Inferior parietal cortex (tissue), 1 donor: ENCODE measurements around the gene ITGA3.
"Not testable (repeated sequence)": the region's sequence is repeated elsewhere in the genome, so short reads cannot be mapped to it uniquely, and the experiment has no call there.

ENCODE experiments used
- DNase-seq: peaks from one replicate; pipeline ENCODE4 v3.0.0-alpha.2; 2016; ENCODE audit errors: extremely low spot score

The ITGA3 gene

DNA sequence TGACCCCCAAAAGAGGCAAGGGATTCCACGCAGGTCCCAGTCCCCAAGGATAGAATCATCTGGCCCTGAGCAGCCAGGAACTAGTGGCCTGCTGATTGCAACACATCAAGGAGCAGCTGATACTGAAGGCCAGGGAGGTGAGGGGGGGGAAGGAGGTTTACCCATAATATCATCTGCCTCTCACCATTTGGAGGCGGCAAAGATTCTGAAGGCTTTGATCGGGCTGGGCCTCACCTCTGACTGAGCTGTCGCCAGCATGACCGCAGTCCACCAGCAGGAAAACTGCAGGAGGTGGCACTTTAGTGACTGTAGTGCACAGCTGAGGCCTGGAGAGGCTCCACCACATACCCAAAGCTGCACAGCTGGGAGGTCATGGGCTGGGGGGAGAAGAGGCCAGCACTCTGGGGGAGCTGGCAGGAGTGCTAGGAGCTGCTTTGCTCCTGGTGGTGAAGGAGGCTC lies 20.5 kb upstream of the ITGA3 start:
- DNase-seq: no peak

DNA sequence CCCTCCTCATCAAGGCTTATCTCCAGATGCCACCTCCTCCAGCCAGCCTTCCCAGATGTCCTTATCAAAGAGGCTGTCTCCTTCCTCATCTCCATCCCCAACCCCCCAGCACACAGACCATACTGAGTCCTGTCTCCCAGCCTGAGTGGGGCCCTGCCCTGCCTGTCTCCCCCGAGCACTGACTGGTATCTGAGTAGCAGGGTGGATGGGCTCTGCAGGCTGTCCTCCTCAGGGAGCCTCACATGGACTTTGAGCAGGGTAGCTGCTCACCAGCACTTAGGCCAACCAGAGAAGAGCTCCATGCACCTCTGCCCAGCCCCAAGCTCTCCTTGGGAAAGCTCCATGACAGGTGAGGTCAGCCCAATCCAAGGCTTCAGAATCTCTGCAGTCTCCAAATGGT lies 20.0 kb upstream of the ITGA3 start:
- DNase-seq: no peak

DNA sequence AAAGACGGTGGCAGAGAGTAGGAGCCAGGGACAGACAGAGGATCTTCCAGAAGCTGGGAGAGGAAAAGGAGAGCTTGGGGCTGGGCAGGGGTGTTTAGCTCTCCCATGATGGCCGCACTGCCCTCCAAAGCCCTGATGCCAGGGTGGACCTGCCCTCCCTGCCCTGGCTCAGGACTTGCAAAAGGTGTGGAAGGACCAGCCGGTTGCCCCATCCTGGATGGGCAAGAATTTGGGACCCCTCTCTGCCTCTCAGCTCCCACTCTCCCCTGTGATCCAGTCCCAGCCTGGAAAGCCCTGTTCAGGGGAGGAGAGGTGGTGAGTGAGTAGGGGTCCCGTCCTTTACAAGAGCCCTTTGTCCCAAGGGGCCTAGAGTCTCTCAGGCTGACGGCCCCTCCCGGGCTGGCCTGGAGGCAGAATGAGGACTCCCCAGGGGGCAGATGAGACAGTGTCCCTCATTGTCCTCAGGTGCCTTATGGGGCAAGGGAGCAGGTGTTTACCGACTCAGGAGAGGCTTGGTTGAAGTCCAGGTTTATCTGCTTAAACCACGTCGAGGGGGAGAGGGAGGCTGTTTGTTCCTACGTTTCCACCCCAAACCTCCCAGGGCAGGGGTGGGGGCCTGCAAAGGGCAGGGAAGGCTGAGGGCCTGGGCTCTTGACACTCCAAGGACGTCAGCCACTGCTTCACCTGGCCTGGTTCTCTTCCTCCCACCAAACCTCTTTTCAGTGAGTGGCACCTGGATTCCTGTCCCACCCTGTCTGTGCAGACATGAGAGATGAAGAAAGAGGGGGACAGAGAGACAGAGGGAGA lies 19.3 kb upstream of the ITGA3 start:
- DNase-seq: no peak

DNA sequence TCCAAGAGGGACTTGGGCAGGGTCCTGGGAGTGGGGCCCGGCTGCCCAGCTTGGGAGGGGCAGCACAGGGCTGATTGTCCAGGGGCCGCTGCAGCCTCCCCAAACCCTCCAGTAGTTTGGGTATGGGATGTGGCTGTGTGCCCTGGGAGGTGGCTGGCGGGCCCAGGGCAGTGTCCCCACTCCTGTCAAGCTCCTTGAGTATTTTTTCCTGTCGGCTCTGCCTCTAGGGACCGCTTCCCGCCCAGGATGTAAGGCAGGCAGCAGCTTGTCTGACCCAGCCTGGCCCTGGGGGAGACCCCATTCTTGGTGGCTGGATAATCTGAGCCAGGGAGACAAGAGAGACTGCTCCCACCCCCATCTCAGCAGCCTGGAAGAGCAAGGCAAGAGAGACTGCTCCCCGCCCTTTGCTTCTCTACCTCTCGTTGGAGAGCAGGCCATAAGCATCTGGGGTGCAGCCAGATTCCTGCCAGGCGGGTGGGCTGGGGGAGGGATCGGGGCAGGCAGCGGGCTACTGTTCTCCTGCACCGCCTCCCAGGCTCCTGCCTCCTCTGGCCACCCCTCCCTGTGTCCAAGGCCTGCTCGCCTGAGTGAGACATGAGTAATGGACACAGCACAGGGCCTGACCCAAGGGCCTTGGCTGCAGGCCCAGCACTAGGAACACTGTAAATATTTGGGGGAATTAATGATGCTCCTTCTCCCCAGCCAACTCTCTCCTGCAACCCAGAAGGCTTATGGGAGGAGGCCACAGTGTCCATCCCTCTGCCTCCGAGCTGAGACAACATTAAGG lies 18.4 kb upstream of the ITGA3 start:
- DNase-seq: no peak

DNA sequence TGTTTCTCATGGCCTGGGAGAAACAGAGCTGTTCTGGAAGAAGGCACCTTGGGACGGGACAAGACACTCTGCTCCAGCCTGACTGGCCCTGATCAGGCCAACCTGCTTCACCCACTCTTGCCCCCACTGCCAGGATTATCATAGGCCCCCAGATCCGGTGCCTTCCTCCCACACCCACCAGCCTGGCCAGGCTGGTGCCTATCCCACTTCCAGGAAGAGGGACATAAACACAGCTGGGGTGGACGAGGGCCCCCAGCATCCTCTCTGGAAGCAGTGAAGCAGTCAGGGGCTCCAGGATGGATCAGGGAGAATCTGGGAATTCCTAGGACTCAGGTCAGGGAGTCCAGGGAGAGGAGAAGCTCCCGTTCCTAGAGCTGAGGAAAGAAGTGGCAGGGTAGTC lies 16.9 kb upstream of the ITGA3 start:
- DNase-seq: no peak

DNA sequence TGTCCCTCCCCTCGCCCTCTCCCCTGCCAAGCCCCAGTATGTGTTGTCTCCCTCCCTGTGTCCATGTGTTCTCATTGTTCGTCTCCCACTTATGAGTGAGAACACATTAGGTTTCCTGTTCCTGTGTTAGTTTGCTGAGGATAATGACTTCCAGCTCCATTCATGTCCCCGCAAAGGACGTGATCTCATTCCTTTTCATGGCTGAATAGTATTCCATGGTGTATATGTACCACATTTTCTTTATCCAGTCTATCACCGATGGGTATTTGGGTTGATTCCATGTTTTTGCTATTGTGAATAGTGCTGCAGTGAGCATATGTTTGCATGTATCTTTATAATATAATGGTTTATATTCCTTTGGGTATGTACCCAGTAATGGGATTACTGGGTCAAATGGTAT lies 15.4 kb upstream of the ITGA3 start:
- not testable (repeated sequence) for DNase-seq

DNA sequence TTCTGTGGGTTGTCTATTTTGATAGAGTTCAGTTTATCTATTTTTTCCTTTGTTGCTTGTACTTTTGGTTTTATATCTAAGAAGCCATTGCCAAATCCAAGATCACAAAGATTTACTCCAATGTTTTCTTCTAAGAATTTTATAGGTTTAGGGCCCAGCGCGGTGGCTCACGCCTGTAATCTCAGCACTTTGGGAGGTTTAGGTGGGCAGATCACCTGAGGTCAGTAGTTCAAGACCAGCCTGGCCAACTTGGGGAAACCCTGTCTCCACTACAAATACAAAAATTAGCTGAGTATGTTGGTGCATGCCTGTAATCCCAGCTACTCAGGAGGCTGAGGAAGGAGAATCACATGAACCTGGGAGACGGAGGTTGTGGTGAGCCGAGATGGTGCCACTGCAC lies 13.7 kb upstream of the ITGA3 start:
- no peak for DNase-seq

DNA sequence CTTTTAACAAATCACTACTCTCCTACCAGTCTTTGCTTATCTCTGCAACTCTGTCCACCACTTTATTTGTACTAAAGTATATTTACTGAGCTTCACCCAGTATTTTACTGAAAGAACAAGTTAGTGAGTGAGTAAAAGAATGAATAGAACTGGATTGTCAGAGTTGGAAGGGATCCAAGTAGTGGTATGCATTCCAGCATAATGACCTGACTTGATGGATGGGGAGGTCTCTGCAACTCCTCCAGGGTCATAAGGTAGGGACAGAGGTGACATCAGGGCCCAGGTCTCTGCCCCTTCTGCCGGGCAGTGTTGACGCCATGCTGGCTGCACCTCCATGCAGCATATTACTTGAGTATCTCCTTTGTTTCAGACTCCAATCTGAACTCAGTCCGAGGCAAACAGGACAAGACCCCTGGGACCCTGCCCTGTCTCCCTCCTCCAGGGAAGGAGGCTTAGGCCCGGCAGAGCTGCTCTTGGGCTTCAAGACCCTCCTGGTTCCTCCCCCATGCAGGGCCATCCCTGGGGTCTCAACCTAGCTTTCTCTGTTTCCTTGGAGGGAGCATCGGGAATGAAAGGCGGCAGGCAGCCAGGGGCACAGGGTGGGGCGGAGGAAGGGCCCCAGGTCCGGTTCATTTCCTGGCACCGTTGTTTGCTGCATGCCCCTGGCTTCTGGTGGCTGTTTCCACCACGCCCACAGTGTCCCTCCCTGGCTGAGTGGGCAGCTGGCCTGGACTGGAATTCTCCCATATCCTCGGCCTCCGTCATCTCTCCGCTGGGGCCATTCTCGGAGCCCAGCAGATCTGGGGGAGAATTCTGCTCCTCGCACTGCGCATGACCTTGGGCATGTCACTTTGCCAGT lies 12.4 kb upstream of the ITGA3 start:
- DNase-seq: no peak

DNA sequence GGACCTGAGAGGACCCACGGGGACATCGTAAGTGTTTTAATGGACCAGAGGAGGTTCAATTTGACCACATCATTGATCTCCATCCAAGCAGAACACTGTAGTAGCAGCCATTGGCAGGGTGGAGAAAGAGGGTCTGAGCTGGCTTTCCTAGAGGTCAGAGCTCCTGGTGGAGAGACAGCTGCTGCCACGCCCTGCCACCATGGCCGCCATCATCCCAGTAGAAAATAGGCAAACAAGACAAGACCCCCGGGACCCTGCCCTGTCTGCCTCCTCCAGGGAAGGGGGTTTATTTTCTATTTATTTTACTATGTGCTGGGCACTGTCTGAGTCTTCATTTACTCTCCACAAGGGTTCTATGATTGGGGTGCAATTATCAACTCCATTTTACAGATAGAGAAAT lies 11.4 kb upstream of the ITGA3 start:
- no peak for DNase-seq

DNA sequence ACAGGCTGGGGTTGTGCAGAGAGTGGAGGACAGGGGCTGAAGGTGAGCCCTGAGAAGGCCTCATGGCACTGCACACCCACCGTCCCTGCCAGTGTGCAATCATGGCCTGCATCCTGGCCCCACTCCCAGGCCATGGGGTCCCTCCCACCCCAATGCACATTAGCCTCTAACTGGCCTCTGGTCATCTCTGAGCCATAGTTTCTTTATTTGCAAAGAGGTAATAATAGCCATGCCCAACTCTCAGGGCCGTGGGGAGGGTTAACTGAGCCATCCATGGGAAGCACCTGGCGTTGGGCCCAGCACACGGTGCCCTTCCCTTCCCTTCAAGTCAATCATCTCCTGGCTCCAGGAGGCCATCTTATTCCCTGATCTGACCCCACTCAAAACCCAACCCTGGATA lies 10.8 kb upstream of the ITGA3 start:
- no peak for DNase-seq

DNA sequence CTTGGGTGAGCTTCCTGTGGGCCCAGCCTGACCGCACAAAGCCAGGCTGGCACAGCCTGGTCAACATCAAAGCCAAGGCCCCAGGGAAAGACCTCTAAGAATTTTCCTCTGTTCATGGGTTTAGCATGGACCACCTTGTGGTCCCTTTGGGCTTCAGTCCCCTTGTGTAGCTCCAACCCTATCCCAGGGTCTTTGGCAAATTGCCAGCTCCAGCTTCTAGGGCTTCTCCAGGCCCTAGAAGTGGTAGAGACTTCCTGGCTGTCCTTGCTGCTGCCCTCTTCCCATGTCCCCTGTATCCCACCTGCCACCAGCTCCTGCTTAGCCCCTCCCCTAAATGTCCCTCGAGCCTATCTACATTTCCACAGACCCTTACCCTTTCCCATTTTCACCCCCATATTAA lies 9.7 kb upstream of the ITGA3 start:
- no peak for DNase-seq

DNA sequence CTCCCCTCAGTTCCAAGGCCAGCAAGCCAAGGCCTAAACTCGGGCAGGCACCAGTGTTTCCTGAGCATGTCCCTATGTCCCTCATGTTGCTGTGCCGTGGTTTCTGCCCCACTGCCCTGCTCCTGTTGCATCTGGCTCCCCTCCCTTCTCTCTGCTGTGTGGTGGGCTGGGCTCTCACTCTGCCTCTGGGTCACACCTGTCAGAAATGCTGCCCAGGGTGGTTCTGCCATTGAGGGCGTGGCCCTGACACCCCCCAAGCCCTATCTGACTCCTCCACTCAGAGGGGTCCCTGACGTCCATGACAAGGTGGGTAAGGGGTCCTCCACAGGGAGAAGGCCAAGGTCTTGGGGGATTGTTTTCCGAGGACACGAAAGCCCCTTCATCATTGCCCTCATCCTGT lies 9.2 kb upstream of the ITGA3 start:
- no peak for DNase-seq

DNA sequence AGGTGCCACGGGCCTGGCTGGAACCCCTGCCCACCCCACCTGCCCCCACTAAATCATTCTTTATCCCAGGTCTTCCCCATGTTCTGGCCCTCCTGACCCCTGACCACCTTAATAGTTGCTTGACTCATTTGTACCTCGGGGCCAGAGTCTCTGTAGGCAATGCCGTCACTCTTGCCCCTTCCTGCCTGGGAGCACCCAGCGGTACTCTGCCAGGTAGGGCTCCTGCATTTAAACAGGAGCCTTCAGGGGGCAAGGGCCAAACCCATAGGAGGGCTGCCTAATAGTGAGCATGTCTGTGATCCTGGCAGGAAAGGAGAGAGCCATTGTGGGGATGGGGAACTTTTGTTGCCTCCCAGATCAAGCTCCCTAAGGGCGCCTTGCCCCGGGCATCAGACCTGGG lies 8.8 kb upstream of the ITGA3 start:
- no peak for DNase-seq

DNA sequence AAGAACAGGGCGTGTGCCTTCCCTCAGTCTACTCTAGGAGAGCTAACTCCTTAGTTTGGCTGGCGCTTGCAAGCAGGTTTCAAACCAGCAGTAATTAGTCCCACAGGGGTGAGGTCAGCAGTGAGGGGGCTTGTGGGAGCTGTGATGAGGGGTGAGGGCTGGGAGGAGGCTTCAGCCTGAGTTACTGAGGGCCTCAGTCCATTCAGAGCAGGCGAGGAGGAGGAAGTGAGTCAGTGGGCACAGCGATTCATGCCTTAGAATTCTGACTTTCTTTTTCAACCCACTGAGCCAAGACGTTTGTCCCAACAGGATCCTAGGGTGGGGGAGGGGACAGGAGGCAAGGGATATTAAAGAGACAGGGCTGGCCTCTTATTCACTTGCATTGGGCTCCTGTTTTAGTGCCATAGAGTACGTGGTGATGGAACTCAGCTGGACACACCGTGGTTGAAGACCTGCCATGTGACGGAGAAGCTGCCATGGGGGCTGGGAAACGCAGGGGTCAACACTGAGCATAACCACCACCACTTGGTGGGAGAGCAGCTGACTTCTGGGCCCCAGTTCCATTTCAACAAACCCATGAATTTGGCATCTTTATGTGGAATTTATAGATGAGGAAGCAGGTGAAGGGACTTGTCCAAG lies 8.3 kb upstream of the ITGA3 start:
- DNase-seq: no peak

DNA sequence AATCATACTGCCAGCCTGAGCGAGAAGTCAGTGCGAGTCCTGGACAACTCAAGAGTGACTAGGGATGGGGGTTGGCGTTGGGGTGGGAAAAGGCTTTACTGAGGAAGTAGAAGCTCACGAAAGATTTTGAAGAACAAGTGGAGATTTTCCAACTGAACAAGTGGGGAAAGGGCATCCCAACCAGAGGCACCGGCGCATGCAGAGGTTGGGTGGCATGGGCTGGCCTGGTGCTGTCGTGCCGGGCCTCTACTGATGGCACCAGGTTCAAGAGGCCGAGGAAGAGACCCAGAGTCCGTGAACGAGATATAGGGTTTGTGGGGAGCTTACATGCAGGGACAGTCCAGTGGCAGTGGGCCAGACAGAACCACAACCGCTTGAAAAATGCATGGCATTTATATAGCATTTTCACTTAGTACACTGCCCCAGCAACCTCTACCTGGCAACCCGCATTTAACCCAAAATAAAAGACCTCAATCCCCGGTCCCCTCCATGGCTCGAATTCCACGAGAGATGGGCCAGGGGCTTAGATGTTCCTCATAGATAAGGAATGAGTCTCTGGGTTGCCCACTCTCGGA lies 7.7 kb upstream of the ITGA3 start:
- no peak for DNase-seq

DNA sequence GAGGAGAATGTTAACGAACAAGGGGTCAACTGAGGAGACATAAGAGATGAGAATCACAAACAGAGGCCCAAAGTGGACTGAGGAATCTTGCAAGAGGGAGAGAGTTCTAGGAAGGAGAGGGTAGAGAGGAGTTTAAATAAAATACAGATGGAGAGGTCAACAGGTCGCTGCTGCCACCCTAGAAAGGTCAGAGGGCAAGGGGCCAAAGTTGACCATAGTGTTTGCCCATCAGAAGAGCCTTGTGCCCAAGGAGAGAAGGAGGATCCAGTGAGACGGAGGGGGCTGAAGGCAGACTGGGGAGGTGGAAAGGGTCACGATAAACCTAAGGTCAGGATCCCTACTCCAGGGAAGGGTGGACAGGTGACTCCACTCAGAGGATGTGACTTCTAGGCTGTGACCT lies 6.9 kb upstream of the ITGA3 start:
- DNase-seq: no peak

DNA sequence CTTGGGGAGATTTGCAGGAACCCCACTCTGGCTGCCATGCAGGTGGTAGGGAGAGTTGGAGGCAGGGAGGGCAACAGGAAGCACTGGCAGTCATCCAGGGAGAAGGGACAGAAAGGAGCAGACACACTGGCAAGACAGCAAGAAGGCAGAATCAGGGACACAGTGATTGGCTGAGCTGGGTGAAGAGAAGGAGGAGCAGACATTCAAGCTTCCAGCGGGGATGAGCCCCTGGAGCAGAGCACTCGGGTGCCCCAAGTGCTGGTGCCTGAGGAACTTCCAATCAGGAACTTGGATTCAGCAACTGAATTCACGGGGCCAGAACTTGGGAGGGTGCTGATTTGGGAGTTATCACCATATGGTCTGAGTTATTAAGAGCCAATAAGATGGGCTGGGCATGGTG lies 6.3 kb upstream of the ITGA3 start:
- no peak for DNase-seq

DNA sequence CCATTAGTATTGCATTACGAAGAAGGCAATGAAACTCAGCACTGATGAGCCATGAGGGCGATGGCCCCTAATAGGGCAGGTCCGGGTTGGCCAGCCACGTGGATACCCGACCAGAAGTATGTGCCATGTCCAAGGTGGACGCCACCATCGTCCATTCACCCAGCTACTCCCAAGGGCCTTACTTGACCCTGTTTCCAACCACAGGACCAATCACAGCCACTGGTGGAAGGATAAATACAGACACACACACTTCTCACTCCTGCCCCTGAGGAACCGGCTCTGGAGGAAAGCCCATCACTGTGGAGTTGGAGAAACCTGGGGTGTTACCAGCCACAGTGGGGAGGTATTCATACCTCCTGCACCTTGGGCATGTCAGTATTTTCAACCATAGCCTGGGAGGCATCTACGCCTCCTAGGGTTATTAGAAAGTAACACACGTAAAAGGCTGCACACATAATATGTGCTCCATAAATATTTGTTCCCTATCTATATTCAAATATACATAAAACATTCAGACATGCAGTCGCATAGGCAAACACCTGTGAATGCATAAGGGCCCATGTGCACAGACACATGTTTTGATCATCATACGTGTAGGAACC lies 5.4 kb upstream of the ITGA3 start:
- DNase-seq: no peak

DNA sequence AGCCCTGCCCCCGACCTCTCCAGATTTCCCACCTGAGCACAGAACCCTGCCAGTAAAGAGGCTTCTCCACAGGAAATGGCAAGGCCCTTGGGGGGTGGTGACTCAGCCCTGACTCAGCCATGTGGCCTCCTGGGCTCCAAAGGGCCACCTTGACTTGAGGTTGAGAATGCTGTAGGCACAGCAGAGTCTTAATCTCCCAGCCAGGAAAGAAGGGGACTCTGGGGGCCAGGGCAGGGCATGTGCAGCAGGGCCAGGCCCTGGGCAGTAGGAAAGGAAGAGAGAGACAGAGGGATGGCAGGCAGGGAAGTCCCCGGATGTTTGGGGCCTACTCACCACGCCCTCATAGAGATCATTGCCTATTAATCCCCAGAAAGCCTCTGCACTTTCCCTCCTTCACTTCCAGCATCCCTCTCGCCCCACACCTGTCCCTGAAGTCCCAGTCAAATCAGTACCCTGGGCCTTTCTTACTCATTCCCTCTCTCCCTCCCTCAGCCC lies 4.8 kb upstream of the ITGA3 start:
- DNase-seq: no peak

DNA sequence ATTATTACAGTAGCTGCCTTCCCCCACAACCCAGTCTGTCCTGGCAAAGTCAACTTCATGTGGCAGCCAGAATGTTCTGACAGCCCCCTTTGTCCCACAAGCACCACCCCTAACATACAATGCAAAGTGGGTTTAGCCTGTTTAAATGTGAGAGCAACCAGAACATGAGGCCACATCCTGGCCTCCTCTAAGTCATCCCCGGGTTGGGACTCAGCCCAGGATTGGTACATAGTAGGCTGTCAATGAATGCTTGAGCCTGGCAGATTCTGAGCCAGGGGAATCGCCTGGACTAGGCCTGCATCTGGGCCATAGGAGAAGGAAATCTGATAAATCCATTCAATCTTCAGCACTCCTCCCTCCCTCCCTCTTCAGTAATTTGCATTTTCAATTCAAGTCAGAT lies 4.3 kb upstream of the ITGA3 start:
- no peak for DNase-seq

DNA sequence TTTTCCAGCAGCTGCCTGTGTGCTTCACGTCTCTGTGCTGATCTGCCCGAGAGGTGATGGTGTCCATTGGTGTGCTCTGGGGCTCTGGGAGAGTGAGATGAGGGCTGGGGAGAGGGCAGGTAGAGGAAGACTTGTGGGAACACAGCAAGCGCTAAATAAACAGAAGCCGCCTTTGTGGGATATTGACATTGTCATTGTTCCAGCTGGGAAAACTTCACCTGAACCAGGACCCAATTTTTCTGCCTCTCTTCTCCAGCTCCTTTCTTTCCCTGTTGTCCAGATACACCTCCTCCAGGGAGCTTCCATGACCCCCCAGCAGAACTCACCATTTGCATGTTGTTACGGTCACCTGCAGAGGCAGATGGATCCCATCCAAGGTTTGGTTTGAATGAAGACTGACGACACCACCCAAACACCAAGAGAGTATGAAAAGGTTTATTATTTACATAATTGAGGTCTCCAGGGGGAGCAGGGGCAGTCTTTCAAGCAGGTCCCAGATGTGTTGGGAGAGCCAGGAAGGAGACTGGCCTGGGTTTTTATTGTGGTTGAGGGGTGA lies 3.6 kb upstream of the ITGA3 start:
- DNase-seq: no peak
